ENCODE results near the gene GDPD5. TPM values are rescaled to one million over a fixed set of nuclear protein-coding genes. Genes with fewer than 3 reads are reported as not detected.

GDPD5 gene
- total and polyA plus RNA-seq, 9 of the 15 experiments (the other 6 are each of a cell fraction or from before 2014, with no cell fraction given) = 0.32 to 27.3 (median 8.0) TPM

DNA sequence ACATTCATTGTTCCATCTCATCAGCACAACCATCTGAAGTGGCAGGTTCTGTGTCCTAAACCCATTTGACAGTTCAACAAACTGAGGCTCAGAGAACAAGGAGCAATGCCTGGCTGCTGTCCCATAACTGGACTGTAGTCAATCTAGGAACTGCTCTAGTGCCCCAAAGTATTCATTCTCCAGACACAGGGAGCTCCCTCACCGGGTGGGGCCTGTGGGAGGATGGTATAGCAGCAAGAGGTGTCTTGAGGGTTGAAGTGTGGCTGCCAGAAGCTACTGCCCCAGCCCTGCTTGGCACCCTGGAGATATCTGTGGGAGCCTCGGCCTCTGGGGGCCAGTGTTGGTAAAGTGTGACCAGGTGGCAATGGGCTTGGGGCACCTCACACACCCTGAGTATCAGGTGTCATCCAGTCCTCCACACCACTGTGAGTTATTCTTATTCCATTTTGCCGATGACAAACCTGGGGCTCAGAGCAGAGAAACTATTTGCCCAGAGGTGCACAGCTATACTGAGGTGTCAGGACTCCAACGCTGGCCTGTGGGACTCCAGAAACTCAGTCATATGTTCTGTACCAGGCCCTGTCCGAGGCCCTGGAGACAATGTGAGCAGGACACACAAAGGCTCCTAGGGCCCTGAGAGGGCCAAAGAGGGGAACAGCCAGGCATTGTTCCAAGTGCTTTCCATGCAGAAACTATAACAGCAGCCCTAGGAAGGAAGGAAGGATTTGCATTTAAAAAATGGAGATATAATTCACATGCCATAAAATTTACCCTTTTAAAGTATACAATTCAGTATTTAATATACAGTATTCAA is 46.8 kb downstream of the GDPD5 start:
- WGBS (ENCODE audit: insufficient coverage, low coverage, missing lambda C conversion rate) = 51% methylated on average over 5 of the region's 5 CpGs
- Histone ChIP-seq H2AFZ (ENCODE audit: low read depth, low read length) (no peak overlapping the region), H3K79me2 (ENCODE audit: control insufficient read depth, insufficient read depth, low read length) (no peaks in the 10 kb centered on the region), H3K4me2 (ENCODE audit: insufficient read depth, low read length) (no peak overlapping the region), H3K9me1 (ENCODE audit: control insufficient read depth, insufficient read depth, low read length) (peaks cover 4% of the 10 kb centered on the region), H3K27ac (ENCODE audit: extremely low read depth, low read depth, low read length) (peak overlapping the region; percentile 69; the same call in 2 of the 3 replicates), H3K4me3 (no peak overlapping the region), H3K9ac (ENCODE audit: insufficient read depth in 1 of 2, low read depth in 2 of 2, low read length in 2 of 2) (peak overlapping the region; percentile 15 to 75; a peak in 3 of 4 replicates), H3K36me3 (ENCODE audit: control insufficient read depth, insufficient read depth, low read length) (no peaks in the 10 kb centered on the region), H3K4me1 (replicated peaks in 1 of 2; ENCODE audit: control insufficient read depth in 2 of 2, insufficient read depth in 2 of 2, low read length in 2 of 2) (peaks cover 65 to 69% of the 10 kb centered on the region in 2 experiments), H4K20me1 (replicated peaks; ENCODE audit: control insufficient read depth, insufficient read depth, low read length) (no peaks in the 10 kb centered on the region), H3K9me3 (replicated peaks; ENCODE audit: control insufficient read depth, insufficient read depth, low read depth, low read length) (no peaks in the 10 kb centered on the region), H3K27me3 (ENCODE audit: control insufficient read depth in 2 of 2, insufficient read depth in 2 of 2, low read length in 2 of 2) (no peaks in the 10 kb centered on the region)
- in situ Hi-C loops (cut with MboI) (no loop called here), intact Hi-C loops (cut with micrococcal nuclease) (no loop called here)
- POLR2A ChIA-PET = no interaction called here
- no peak for DNase-seq (ENCODE audit: extremely low read depth in 1 of 4, low spot score in 3 of 4)
- CTCF ChIA-PET (ENCODE audit: low intra/inter-chr PET ratio) = no interaction called here
- no peak for FAIRE-seq
- BruUV-seq (replicated peaks) = no TSS peak
- no peak for ATAC-seq
- no peak for TF ChIP-seq ATF1 (CRISPR knock-in tag; IDR thresholded peaks at IDR 0.05)
- peak; percentile 16; the same call in 1 of the 2 replicates for TF ChIP-seq ATF1 (tag; IDR thresholded peaks at IDR 0.05)
- TF ChIP-seq, protein P1, sequence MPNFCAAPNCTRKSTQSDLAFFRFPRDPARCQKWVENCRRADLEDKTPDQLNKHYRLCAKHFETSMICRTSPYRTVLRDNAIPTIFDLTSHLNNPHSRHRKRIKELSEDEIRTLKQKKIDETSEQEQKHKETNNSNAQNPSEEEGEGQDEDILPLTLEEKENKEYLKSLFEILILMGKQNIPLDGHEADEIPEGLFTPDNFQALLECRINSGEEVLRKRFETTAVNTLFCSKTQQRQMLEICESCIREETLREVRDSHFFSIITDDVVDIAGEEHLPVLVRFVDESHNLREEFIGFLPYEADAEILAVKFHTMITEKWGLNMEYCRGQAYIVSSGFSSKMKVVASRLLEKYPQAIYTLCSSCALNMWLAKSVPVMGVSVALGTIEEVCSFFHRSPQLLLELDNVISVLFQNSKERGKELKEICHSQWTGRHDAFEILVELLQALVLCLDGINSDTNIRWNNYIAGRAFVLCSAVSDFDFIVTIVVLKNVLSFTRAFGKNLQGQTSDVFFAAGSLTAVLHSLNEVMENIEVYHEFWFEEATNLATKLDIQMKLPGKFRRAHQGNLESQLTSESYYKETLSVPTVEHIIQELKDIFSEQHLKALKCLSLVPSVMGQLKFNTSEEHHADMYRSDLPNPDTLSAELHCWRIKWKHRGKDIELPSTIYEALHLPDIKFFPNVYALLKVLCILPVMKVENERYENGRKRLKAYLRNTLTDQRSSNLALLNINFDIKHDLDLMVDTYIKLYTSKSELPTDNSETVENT (CRISPR knock-in tag; IDR thresholded peaks at IDR 0.05) = 0 out of 2 replicates have a peak, but pooled peaks have one; percentile 21
- peak; percentile 60 to 84; a peak in 2 of 4 replicates for TF ChIP-seq RCOR1 (IDR thresholded peaks at IDR 0.05; ENCODE audit: borderline replicate concordance in 1 of 2, low read depth in 2 of 2, low read length in 2 of 2)
- TF ChIP-seq HDAC2 (IDR thresholded peaks at IDR 0.05) = peak; percentile 90
- no peak for TF ChIP-seq HDAC8 (tag; IDR thresholded peaks at IDR 0.05)
- TF ChIP-seq CBX3 (IDR thresholded peaks at IDR 0.05; ENCODE audit: borderline replicate concordance in 1 of 2, low read length in 2 of 2) = 0 out of 3 replicates have a peak, but pooled peaks of 1 of the 2 experiments have one; percentile 21
- TF ChIP-seq ADNP (tag; IDR thresholded peaks at IDR 0.05) = peak; percentile 95
- no peak for TF ChIP-seq SIX5 (IDR thresholded peaks at IDR 0.05; ENCODE audit: borderline replicate concordance in 1 of 2, insufficient read depth in 1 of 2, low read depth in 1 of 2, low read length in 2 of 2)
- TF ChIP-seq RBM25 (IDR thresholded peaks at IDR 0.05; ENCODE audit: low read depth, low read length, severe bottlenecking) = peak; percentile 98
- TF ChIP-seq, protein P2, sequence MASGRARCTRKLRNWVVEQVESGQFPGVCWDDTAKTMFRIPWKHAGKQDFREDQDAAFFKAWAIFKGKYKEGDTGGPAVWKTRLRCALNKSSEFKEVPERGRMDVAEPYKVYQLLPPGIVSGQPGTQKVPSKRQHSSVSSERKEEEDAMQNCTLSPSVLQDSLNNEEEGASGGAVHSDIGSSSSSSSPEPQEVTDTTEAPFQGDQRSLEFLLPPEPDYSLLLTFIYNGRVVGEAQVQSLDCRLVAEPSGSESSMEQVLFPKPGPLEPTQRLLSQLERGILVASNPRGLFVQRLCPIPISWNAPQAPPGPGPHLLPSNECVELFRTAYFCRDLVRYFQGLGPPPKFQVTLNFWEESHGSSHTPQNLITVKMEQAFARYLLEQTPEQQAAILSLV (tag; IDR thresholded peaks at IDR 0.05) = no peak
- peak; percentile 81 for TF ChIP-seq CHD4 (IDR thresholded peaks at IDR 0.05; ENCODE audit: insufficient read depth, insufficient replicate concordance, low read depth, low read length, poor library complexity, severe bottlenecking)
- TF ChIP-seq SMARCA5 (IDR thresholded peaks at IDR 0.05) = peak; percentile 80
- TF ChIP-seq HDAC1 (IDR thresholded peaks at IDR 0.05) = 0 out of 4 replicates have a peak, but pooled peaks of 1 of the 2 experiments have one; percentile 19
- TF ChIP-seq NR2C2 (CRISPR knock-in tag; IDR thresholded peaks at IDR 0.05) = 0 out of 2 replicates have a peak, but pooled peaks have one; percentile 8
- TF ChIP-seq NR2C2 (tag; IDR thresholded peaks at IDR 0.05) = no peak
- TF ChIP-seq NR3C1 (CRISPR knock-in tag; IDR thresholded peaks at IDR 0.05) = no peak
- no peak for TF ChIP-seq CREBBP (IDR thresholded peaks at IDR 0.05; ENCODE audit: low read depth, low read length)
- peak; percentile 51; the same call in 1 of the 2 replicates for TF ChIP-seq CBX1 (IDR thresholded peaks at IDR 0.05; ENCODE audit: low read depth)
- TF ChIP-seq KDM1A (IDR thresholded peaks at IDR 0.05) = peak; percentile 80 to 91
